ENCODE results near the gene PNPLA8.
A peak's percentile ranks its signal among the peaks of the same experiment; 100 is the strongest.

PNPLA8 gene

DNA sequence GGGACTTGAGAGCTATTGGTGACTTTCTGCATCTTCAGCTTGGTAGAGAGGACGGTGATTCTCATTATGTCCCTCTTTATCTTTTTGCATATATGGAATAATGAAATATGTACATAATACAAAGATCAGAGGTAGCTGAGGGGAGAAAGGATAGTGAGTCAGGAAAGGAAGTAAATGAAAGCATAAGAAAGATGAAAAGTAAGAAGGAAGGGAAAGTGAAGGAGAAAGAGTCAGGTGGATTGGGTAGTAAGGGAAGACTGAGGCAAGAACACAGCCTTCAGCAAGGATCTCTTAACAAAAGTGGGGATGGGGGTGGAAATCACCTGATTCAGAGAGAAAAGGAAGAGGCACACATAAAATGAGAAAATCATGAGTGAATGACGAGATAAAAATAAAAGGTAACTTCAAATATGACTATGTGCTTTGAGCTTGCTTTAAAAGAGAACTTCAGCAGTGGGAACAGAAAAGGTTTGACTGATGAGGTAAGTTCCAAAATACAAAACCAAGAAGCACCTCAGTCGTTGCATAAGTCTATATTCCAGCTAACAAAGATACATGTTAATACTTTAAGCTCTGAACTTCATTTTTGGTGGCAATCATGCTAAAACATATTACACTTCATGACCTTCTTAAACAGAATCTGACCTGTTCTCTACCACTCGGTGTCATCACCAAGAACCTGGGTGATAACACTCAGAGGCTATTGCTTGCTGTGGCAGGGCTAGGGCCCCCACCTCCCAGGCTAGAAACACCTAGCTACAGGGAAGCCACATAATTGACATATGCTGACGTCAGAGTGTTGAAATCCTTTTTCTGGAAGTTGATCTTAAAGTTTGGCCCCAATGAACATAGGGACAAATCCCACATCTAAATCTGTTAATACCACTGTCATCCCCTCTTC, 102.6 kb downstream of the PNPLA8 start:
- Mint-ChIP-seq H3K36me3 (ENCODE audit: low read depth) (no peaks in the 10 kb centered on the region), H3K27ac (peak overlapping the region; percentile 28), H3K9me3 (no peaks in the 10 kb centered on the region), H3K27me3 (peaks cover 8% of the 10 kb centered on the region), H3K4me3 (peak overlapping the region; percentile 49), H3K4me1 (ENCODE audit: low read depth) (peaks cover 63% of the 10 kb centered on the region)

- Mint-ChIP-seq H3K4me3 (no peak overlapping the region), H3K4me1 (ENCODE audit: low read depth) (peaks cover 78% of the 10 kb centered on the region), H3K27ac (no peak overlapping the region), H3K9me3 (no peaks in the 10 kb centered on the region), H3K36me3 (ENCODE audit: low read depth) (no peaks in the 10 kb centered on the region), H3K27me3 (peaks cover 8% of the 10 kb centered on the region)
These were observed 104.1 kb downstream of the PNPLA8 start for GRCh38 chr7:108421720-108422331.

All from stimulated activated naive CD8-positive, alpha-beta T cell treated with anti-CD3 and anti-CD28 coated beads, Interleukin-15, Interleukin-2, amounts not matched to agents 100 ng/mL and 50 ng/mL, for 24 hours (primary cell).